CD4-positive, CD25-positive, alpha-beta regulatory T cell (primary cell): ENCODE results near the gene MYH9. TPM values are rescaled to one million over a fixed set of nuclear protein-coding genes. Genes with fewer than 3 reads are reported as not detected.

Experiments
- ATAC-seq, 2 donors: fragments of 150-1000 bp; cut with Tn5 transposase; one replicate each; pipeline ENCODE4 v1.10.0; 2021; ENCODE audit warnings: low read depth in 2 of 2, moderate number of reproducible peaks in 2 of 2, moderate library complexity in 1 of 2
- DNase-seq, 3 donors: peaks; one replicate each; pipeline versions ENCODE4 v3.0.0 to v3.0.0-alpha.2; 2012 to 2022; ENCODE audit warnings: mixed read lengths in 1 of 3
- H3K27ac ChIP-seq: one replicate; pipeline ENCODE4 v1.7.0; 2013; ENCODE audit warnings: mild to moderate bottlenecking, low read length; ENCODE audit not compliant: insufficient read depth, poor library complexity, severe bottlenecking
- H3K27me3 ChIP-seq: one replicate; pipeline ENCODE4 v1.7.0; 2013; ENCODE audit warnings: low read length; ENCODE audit not compliant: control insufficient read depth, insufficient read depth
- H3K36me3 ChIP-seq: one replicate; pipeline ENCODE4 v1.7.0; 2013; ENCODE audit warnings: mild to moderate bottlenecking, low read length, moderate library complexity; ENCODE audit not compliant: control insufficient read depth, insufficient read depth
- H3K4me1 ChIP-seq: 2 replicates; pipeline ENCODE4 v1.7.0; 2013; ENCODE audit warnings: mild to moderate bottlenecking, low read length; ENCODE audit not compliant: insufficient read depth, control insufficient read depth, poor library complexity, severe bottlenecking
- H3K4me3 ChIP-seq: one replicate; pipeline ENCODE4 v1.7.0; 2013; ENCODE audit warnings: low read depth, mild to moderate bottlenecking, low read length, moderate library complexity
- H3K9me3 ChIP-seq, 2 experiments: 1 replicate in 1 of 2; 2 replicates in 1 of 2; pipeline ENCODE4 v1.7.0; 2013; ENCODE audit warnings: low read length in 2 of 2, mild to moderate bottlenecking in 1 of 2, moderate library complexity in 1 of 2; ENCODE audit not compliant: control insufficient read depth in 2 of 2
- H3K27ac Mint-ChIP-seq, 3 donors: one replicate each; pipeline ENCODE4 v1.8.0; 2020 to 2022; ENCODE audit warnings: mild to moderate bottlenecking in 3 of 3, mixed read lengths in 3 of 3, moderate library complexity in 2 of 3
- H3K27me3 Mint-ChIP-seq: one replicate; pipeline ENCODE4 v1.8.0; 2022; ENCODE audit warnings: mild to moderate bottlenecking, mixed read lengths
- H3K36me3 Mint-ChIP-seq: one replicate; pipeline ENCODE4 v1.8.0; 2020; ENCODE audit warnings: mixed read lengths
- H3K4me1 Mint-ChIP-seq, 4 donors: one replicate each; pipeline ENCODE4 v1.8.0; 2020 to 2022; ENCODE audit warnings: mixed read lengths in 4 of 4, mild to moderate bottlenecking in 1 of 4
- H3K4me3 Mint-ChIP-seq, 4 donors: one replicate each; pipeline ENCODE4 v1.8.0; 2020 to 2022; ENCODE audit warnings: mild to moderate bottlenecking in 4 of 4, mixed read lengths in 4 of 4, moderate library complexity in 3 of 4
- H3K9me3 Mint-ChIP-seq, 7 donors: one replicate each; pipeline ENCODE4 v1.8.0; 2020 to 2022; ENCODE audit warnings: mixed read lengths in 7 of 7, mild to moderate bottlenecking in 3 of 7, moderate library complexity in 2 of 7
- polyA plus RNA-seq, 4 donors: library from polyadenylated mRNA; unstranded; fragments of 300-500 nt; fragmentation: Illumina TruSeq; gene quantifications; one replicate each; pipeline ENCODE4 v1.2.3, GENCODE V29; 2021
- total RNA-seq: library from RNA; stranded (reverse); gene quantifications from one replicate; pipeline ENCODE4 v1.2.3, GENCODE V29; 2022

Gene MYH9
- total and polyA plus RNA-seq, 5 donors from 2014 or later, result 80.0 to 1,341 (median 98.1) TPM

DNA sequence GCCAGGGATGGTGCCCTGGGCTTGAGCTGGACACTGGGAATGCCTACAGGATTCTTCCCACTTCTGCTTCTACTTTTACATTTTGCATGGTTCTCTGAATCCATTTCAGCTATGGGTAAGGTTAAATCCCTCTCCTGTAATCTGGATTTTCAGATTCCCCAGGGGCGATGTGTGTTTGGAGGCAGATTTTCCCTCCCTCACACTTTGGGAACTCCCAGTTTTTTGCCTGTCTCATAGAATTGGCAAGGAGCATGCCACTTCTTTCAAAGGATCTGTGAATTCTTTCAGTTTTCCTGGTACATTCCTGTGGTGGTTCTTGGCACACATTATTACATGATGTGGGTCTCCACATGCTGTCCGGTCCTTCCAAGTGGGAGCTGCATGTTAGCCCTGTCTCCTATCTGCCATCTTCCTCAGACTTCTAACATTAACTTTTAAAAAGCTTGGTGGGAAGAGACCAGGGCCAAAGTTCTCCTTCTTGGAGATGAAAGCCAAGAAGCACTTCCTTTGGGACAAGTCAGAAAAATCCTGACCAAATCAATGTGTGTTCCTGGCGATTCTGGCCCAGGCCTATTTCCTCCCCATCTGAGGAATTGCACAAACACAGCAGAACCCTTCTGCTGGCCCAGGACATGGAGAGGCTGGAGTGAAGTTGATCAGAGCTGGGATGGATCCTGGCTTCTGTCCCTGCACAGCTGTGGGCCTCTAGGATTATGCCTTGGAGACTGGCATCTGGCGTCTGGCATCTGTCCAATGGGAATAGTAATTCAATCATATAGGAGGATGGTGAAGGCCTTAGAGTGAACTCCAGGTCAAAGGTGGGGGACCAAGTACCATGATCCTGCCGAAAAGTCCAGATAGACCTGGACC, 143.0 kb downstream of the MYH9 start:
- H3K27me3 Mint-ChIP-seq, result no peaks in the 10 kb centered on the region
- H3K9me3 Mint-ChIP-seq, result peaks cover 0 to 12% (median 1%) of the 10 kb centered on the region in 7 donors
- H3K4me1 ChIP-seq, result peaks cover 3% of the 10 kb centered on the region
- no peak overlapping the region for H3K4me3 Mint-ChIP-seq
- H3K36me3 Mint-ChIP-seq, result no peaks in the 10 kb centered on the region
- H3K9me3 ChIP-seq, result peaks cover 0 to 4% of the 10 kb centered on the region in 2 experiments
- no peaks in the 10 kb centered on the region for H3K27me3 ChIP-seq
- peaks cover 0 to 6% (median 2%) of the 10 kb centered on the region in 4 donors for H3K4me1 Mint-ChIP-seq
- ATAC-seq (no peak), DNase-seq (no peak)
- H3K4me3 ChIP-seq, result no peak overlapping the region
- H3K36me3 ChIP-seq, result no peaks in the 10 kb centered on the region
- H3K27ac ChIP-seq, result no peak overlapping the region
- no peak overlapping the region for H3K27ac Mint-ChIP-seq

DNA sequence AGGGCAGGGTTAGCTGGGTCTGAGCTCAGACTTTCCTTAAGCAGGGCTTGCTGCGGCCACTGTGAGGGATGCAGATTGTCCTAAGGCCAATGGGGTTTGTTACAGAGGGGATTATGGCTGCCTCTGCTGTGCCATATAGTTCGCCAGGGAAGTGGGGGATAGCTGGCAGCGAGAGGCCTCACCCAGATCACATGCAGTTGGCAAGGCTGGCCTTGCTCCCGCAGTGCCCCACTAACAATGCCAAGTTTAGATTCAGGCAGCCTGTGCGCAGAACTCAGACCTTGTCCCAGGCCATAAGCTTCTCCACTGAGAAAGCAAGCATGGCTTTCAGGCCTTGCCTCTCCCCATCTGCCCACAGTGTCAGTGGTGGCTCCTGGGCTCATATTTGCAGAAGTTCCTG, 143.8 kb downstream of the MYH9 start:
- Histone ChIP-seq H3K36me3 (no peaks in the 10 kb centered on the region), H3K9me3 (peaks cover 0 to 4% of the 10 kb centered on the region in 2 experiments), H3K4me3 (no peak overlapping the region), H3K27ac (no peak overlapping the region), H3K27me3 (no peaks in the 10 kb centered on the region), H3K4me1 (peaks cover 7% of the 10 kb centered on the region)
- Mint-ChIP-seq H3K27ac (no peak overlapping the region), H3K4me3 (no peak overlapping the region), H3K4me1 (peaks cover 3 to 14% (median 6%) of the 10 kb centered on the region in 4 donors), H3K9me3 (peaks cover 0 to 12% (median 1%) of the 10 kb centered on the region in 7 donors), H3K36me3 (peaks cover 5% of the 10 kb centered on the region), H3K27me3 (no peaks in the 10 kb centered on the region)
- ATAC-seq (no peak), DNase-seq (no peak)

DNA sequence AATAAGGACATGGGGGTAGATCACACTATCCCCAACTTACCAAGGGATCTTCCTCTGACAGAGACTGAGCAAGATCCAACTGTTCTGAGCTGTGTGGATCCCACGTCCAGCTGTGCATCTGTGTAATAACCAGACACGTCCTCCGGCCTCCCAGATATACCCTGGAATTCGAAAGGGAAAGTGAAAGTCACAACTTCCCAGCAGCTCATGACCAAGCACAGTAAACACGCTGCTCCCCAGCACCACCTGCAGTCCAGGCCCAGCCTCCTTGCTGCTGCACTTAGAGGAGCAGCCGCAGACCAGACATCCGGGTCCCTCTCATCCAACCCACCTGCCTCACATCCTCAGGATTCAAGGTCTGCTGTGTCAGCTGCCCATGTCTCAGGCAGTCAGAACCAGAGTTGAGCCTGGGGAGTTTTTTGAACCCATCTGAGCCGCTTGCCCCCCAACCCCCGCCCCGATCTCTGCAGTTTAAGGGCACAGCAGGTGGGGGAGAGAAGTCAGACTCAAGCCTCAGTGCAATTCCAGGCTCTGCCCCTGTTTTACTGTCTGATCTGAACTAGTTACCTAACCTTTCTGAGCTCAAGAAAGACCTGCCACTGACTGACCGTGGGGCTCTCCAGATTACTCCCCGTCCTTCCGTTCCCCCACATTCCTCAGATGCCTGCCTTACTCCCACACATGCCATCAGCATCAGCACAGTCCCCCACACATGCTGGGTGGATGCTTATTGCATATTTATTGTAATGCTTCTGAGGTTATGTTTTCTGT, 148.2 kb downstream of the MYH9 start, which contains the start of gene APOL2:
APOL2 (minus strand) TSS at position 127 of the 771 bp plus-strand sequence. CDS start 6,365 bp downstream, outside the sequence.
- peaks cover 22 to 55% (median 36%) of the 10 kb centered on the region in 4 donors for H3K4me1 Mint-ChIP-seq
- peak within 1 kb of the TSS; percentile 96 to 100 (median 99) for H3K4me3 Mint-ChIP-seq
- peaks cover 0 to 12% (median 2%) of the 10 kb centered on the region in 7 donors for H3K9me3 Mint-ChIP-seq
- H3K27ac Mint-ChIP-seq, result peak within 1 kb of the TSS; percentile 95 to 100 (median 96)
- ATAC-seq, result peak; percentile 98 to 100
- Histone ChIP-seq H3K4me1 (peaks cover 38% of the 10 kb centered on the region), H3K36me3 (peaks cover 17% of the 10 kb centered on the region), H3K27me3 (no peaks in the 10 kb centered on the region), H3K9me3 (peaks cover 0 to 4% of the 10 kb centered on the region in 2 experiments), H3K27ac (peak within 1 kb of the TSS; percentile 81), H3K4me3 (peak within 1 kb of the TSS; percentile 98)
- no peaks in the 10 kb centered on the region for H3K27me3 Mint-ChIP-seq
- peaks cover 28% of the 10 kb centered on the region for H3K36me3 Mint-ChIP-seq
- DNase-seq, result peak; percentile 74 to 96 (median 74)

DNA sequence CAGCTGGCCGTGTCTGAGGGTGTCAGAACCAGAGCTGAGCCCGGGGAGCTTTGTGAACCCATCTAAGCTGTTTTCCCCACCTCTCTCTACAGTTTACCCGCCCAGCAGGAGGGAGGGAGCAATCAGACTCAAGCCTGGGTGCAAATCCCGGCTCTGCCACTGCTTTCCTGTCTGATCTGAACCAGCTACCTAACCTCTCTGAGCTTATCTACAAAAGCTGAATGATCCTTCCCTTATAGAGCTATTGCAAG, 148.7 kb downstream of the MYH9 start:
- H3K27me3 ChIP-seq, result no peaks in the 10 kb centered on the region
- Mint-ChIP-seq H3K27me3 (no peaks in the 10 kb centered on the region), H3K4me1 (peaks cover 28 to 60% (median 41%) of the 10 kb centered on the region in 4 donors), H3K4me3 (peak overlapping the region; percentile 96 to 100 (median 99)), H3K27ac (peak overlapping the region; percentile 95 to 100 (median 96)), H3K9me3 (peaks cover 0 to 12% (median 2%) of the 10 kb centered on the region in 7 donors), H3K36me3 (peaks cover 32% of the 10 kb centered on the region)
- DNase-seq, result no peak
- peak overlapping the region; percentile 81 for H3K27ac ChIP-seq
- peak; percentile 3 for ATAC-seq
- peaks cover 22% of the 10 kb centered on the region for H3K36me3 ChIP-seq
- H3K9me3 ChIP-seq, result peaks cover 0 to 4% of the 10 kb centered on the region in 2 experiments
- H3K4me1 ChIP-seq, result peaks cover 38% of the 10 kb centered on the region
- H3K4me3 ChIP-seq, result peak overlapping the region; percentile 98

DNA sequence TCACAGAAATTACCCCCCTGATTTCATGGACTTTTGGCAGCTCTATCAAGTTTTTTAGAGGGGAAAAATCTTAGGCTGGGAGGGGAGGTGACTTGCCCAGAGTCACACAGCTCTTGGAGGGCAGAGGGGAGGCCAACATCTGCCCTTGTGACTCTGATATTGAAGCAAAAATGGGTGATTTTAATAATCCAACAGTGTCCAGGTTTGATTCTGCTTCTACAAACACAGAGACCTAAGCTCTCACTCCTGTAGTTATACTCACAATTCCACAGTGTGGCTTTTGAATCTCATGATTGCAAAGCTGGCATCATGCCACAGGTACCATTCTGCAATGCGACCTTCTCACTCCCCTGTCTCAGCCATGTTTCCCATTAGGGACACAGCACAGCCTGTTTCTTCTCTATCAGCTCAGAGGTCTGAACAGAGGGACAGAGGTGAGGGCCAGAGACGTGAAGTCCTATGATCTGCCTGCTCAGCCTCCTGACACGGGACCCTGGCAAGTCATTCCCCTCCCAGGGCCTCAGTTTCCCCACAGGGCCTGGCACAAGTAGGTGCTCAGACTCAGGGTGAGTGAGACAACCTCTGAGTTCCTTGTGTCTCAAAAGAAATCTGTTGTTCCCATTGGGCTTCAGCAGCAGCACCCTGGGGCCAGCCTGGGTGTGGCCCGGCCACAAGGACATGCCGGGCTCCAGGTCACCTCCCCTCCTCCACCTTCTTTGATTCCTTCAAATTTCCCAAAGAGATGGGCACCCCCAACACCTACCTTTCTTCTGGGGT, 149.2 kb downstream of the MYH9 start:
- Histone ChIP-seq H3K4me1 (peaks cover 38% of the 10 kb centered on the region), H3K4me3 (peak overlapping the region; percentile 98), H3K36me3 (peaks cover 27% of the 10 kb centered on the region), H3K27me3 (no peaks in the 10 kb centered on the region), H3K27ac (peak overlapping the region; percentile 81), H3K9me3 (peaks cover 0 to 4% of the 10 kb centered on the region in 2 experiments)
- peaks cover 37% of the 10 kb centered on the region for H3K36me3 Mint-ChIP-seq
- peaks cover 33 to 64% (median 43%) of the 10 kb centered on the region in 4 donors for H3K4me1 Mint-ChIP-seq
- H3K9me3 Mint-ChIP-seq, result peaks cover 0 to 12% (median 2%) of the 10 kb centered on the region in 7 donors
- ATAC-seq (no peak), DNase-seq (no peak)
- H3K27me3 Mint-ChIP-seq, result no peaks in the 10 kb centered on the region
- peak overlapping the region; percentile 96 to 100 (median 99) for H3K4me3 Mint-ChIP-seq
- peak overlapping the region; percentile 95 to 100 (median 96) for H3K27ac Mint-ChIP-seq

DNA sequence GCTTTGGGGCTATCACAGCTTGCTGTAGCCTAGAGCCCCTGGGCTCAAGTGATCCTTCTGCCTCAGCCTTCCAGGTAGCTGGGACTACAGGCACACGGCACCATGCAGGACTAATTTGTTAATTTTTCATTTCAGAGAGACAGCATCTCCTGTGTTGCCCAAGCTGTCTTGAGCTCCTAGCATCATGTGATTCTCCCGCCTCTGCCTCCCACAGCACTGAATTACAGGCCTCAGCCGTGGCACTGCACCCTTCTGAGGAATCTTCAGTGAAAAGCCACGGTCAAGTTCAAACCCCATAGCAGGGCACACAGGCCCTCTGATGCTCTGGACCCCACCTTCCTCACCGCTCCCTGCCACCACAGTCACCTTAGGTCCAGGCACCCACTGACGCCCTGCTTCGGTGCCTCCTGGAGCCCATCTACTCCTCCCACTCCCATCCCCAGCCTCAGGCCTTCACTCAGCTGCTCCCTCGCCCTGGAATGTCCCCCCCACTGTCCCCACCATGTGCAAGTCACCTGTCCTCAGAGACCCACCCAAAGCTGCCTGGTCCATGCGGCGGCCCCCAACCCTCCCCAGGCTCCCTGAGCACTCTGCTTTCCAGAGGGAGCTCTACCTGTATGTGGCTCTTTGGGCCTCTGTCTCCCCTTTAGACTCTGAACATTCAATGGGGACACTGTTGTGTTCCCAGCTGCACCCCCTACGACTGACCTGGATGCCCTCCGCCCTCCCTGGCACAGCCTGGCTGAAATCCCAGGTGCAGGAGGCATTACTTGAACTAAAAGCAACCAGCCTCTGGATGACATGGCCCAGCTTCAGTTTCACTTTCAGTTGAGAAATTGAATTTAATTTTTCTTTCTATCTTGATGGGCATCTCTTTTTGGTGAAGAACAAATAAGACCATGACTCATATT, 150.1 kb downstream of the MYH9 start:
- H3K9me3 Mint-ChIP-seq, result peaks cover 0 to 7% (median 2%) of the 10 kb centered on the region in 7 donors
- Histone ChIP-seq H3K36me3 (peaks cover 35% of the 10 kb centered on the region), H3K9me3 (peaks cover 0 to under 1% of the 10 kb centered on the region in 2 experiments), H3K4me3 (peak overlapping the region; percentile 98), H3K27ac (peak overlapping the region; percentile 81), H3K27me3 (no peaks in the 10 kb centered on the region), H3K4me1 (peaks cover 38% of the 10 kb centered on the region)
- no peaks in the 10 kb centered on the region for H3K27me3 Mint-ChIP-seq
- DNase-seq, result peak in 2 of 3 donors; percentile 13 to 66
- peaks cover 37 to 64% (median 45%) of the 10 kb centered on the region in 4 donors for H3K4me1 Mint-ChIP-seq
- H3K4me3 Mint-ChIP-seq, result peak overlapping the region; percentile 96 to 100 (median 99)
- ATAC-seq, result no peak
- peak overlapping the region; percentile 95 to 100 (median 96) for H3K27ac Mint-ChIP-seq
- H3K36me3 Mint-ChIP-seq, result peaks cover 45% of the 10 kb centered on the region
